Stimulated activated CD8-positive, alpha-beta memory T cell treated with anti-CD3 and anti-CD28 coated beads, Interleukin-12 subunit alpha, Interleukin-12 subunit beta, amount 100 ng/mL, for 4 hours (primary cell): ENCODE data around the gene ARMC10.
"Not testable (repeated sequence)": the region's sequence is repeated elsewhere in the genome, so short reads cannot be mapped to it uniquely, and the experiment has no call there.

Experiments
- DNase-seq: peaks from one replicate; pipeline ENCODE4 v3.0.0-alpha.2; 2020; ENCODE audit warnings: low read depth

ARMC10 gene

GRCh38 chr7:103124429-103124979 is 49.6 kb downstream of the ARMC10 start:
- no peak for DNase-seq

GRCh38 chr7:103127006-103127405 is 52.1 kb downstream of the ARMC10 start:
- no peak for DNase-seq

- DNase-seq, result no peak
Measured at GRCh38 chr7:103129702-103130549, 55.0 kb downstream of the ARMC10 start.

- DNase-seq, result no peak
Measured at GRCh38 chr7:103130901-103131624, 56.1 kb downstream of the ARMC10 start.

- no peak for DNase-seq
Measured at GRCh38 chr7:103132995-103133688, 58.2 kb downstream of the ARMC10 start.

- DNase-seq, result no peak
Measured at GRCh38 chr7:103134836-103135554, 60.1 kb downstream of the ARMC10 start.

- no peak for DNase-seq
Measured at GRCh38 chr7:103140061-103140460, 65.1 kb downstream of the ARMC10 start.

GRCh38 chr7:103140685-103141084 is 65.7 kb downstream of the ARMC10 start:
- no peak for DNase-seq

- DNase-seq, result no peak
Measured at GRCh38 chr7:103141753-103142404, 66.9 kb downstream of the ARMC10 start.

GRCh38 chr7:103142494-103142893 is 67.6 kb downstream of the ARMC10 start:
- DNase-seq, result no peak

GRCh38 chr7:103143868-103144267 is 68.9 kb downstream of the ARMC10 start:
- no peak for DNase-seq

- not testable (repeated sequence) for DNase-seq
Measured at GRCh38 chr7:103144754-103145153, 69.8 kb downstream of the ARMC10 start.

- DNase-seq, result no peak
Measured at GRCh38 chr7:103148131-103148993, 73.4 kb downstream of the ARMC10 start.
